ENCODE data around the gene ADPRH. TPM values are rescaled to one million over a fixed set of nuclear protein-coding genes. Genes with fewer than 3 reads are reported as not detected.
"Not testable (repeated sequence)": the region's sequence is repeated elsewhere in the genome, so short reads cannot be mapped to it uniquely, and the experiment has no call there.

The ADPRH gene
- polyA plus RNA-seq, 3 donors, result 10.6 to 37.8 (median 31.5) TPM

DNA sequence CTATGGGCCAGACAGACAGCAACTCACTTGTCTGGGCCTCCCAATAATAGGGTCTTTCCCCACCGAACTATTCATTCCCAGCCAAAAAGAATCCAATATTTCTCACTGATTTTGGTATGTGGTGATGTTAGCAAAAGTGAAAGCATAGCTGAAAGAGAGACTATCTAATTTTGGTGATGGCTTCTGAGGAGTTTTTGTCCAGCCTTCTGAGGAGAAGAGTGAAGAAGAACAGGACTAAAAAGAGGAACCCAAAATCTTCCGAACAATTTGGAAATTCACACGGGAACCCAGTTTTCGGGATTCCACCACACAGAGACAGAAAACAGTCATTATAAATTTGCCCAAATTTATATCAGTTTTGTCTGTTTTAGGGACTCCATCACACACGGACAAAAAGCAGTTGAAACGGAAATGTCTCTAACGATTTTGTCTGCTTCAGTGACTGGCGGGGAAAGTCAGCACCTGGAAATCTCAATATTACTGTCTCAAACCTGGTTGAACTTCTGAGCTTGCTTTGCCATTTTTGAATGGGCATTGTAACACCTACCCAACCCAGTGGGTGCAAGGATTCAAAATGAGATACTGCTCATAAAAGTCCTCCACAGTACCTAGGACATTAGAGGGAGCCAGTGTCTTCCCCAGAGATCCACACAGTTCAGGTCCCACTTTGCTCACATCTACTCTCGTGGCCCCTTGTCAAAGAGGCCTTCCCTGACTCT is 28.9 kb upstream of the ADPRH start:
- Mint-ChIP-seq H3K4me1 (peaks cover 26% of the 10 kb centered on the region), H3K4me3 (no peak overlapping the region)

GRCh38 chr3:119551598-119551997 is 27.7 kb upstream of the ADPRH start:
- Histone ChIP-seq H3K27me3 (ENCODE audit: control insufficient read depth in 2 of 2, insufficient read depth in 2 of 2, low read length in 2 of 2) (no peaks in the 10 kb centered on the region), H3K9ac (ENCODE audit: insufficient read depth, low read length, poor library complexity, severe bottlenecking) (no peak overlapping the region), H2AFZ (ENCODE audit: insufficient read depth, low read depth, low read length, poor library complexity, severe bottlenecking) (no peak overlapping the region), H3K4me2 (replicated peaks; ENCODE audit: extremely low read depth, low read length, poor library complexity, severe bottlenecking) (no peak overlapping the region), H3K9me3 (replicated peaks in 1 of 2; ENCODE audit: control insufficient read depth in 1 of 2, insufficient read depth in 1 of 2, low read length in 2 of 2) (no peaks in the 10 kb centered on the region), H3K79me2 (ENCODE audit: insufficient read depth, low read length) (no peaks in the 10 kb centered on the region), H3K4me1 (ENCODE audit: control insufficient read depth in 1 of 2, insufficient read depth in 2 of 2, low read length in 2 of 2) (peaks cover 19 to 22% of the 10 kb centered on the region in 2 donors), H3K36me3 (replicated peaks in 1 of 2; ENCODE audit: control insufficient read depth in 1 of 2, insufficient read depth in 2 of 2, low read length in 2 of 2) (no peaks in the 10 kb centered on the region), H4K20me1 (ENCODE audit: insufficient read depth, low read length) (no peaks in the 10 kb centered on the region), H3K27ac (ENCODE audit: low read depth in 1 of 2, low read length in 2 of 2) (no peak overlapping the region), H3K4me3 (replicated peaks in 1 of 3; ENCODE audit: low read depth in 2 of 3, low read length in 3 of 3) (no peak overlapping the region)
- intact Hi-C loops (cut with micrococcal nuclease), result no loop called here
- WGBS (ENCODE audit: insufficient coverage), result 90% methylated on average over 2 of the region's 5 CpGs
- H3K27ac Mint-ChIP-seq, result peak overlapping the region in 1 of 7 donors; percentile 46
- no peaks in the 10 kb centered on the region for H3K36me3 Mint-ChIP-seq
- peaks cover 34% of the 10 kb centered on the region for H3K4me1 Mint-ChIP-seq
- no peak for DNase-seq
- peaks cover 0 to 2% (median 0%) of the 10 kb centered on the region in 3 donors for H3K27me3 Mint-ChIP-seq (ENCODE audit: low read depth in 3 of 3)
- no peak overlapping the region for H3K4me3 Mint-ChIP-seq
- TF ChIP-seq, protein P1, sequence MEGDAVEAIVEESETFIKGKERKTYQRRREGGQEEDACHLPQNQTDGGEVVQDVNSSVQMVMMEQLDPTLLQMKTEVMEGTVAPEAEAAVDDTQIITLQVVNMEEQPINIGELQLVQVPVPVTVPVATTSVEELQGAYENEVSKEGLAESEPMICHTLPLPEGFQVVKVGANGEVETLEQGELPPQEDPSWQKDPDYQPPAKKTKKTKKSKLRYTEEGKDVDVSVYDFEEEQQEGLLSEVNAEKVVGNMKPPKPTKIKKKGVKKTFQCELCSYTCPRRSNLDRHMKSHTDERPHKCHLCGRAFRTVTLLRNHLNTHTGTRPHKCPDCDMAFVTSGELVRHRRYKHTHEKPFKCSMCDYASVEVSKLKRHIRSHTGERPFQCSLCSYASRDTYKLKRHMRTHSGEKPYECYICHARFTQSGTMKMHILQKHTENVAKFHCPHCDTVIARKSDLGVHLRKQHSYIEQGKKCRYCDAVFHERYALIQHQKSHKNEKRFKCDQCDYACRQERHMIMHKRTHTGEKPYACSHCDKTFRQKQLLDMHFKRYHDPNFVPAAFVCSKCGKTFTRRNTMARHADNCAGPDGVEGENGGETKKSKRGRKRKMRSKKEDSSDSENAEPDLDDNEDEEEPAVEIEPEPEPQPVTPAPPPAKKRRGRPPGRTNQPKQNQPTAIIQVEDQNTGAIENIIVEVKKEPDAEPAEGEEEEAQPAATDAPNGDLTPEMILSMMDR (IDR thresholded peaks at IDR 0.05), result no peak
- H3K9me3 Mint-ChIP-seq, result peaks cover 0 to 3% (median 0%) of the 10 kb centered on the region in 7 donors

More for the DNA sequence above, 28.9 kb upstream of the ADPRH start:
- Mint-ChIP-seq H3K9me3 (peaks cover 0 to 3% (median 0%) of the 10 kb centered on the region in 7 donors), H3K36me3 (no peaks in the 10 kb centered on the region), H3K27ac (no peak overlapping the region), H3K27me3 (ENCODE audit: low read depth in 3 of 3) (peaks cover 0 to 2% (median 0%) of the 10 kb centered on the region in 3 donors)
- H3K4me2 ChIP-seq (replicated peaks; ENCODE audit: extremely low read depth, low read length, poor library complexity, severe bottlenecking), result no peak overlapping the region
- no peak overlapping the region for H3K9ac ChIP-seq (ENCODE audit: insufficient read depth, low read length, poor library complexity, severe bottlenecking)
- H4K20me1 ChIP-seq (ENCODE audit: insufficient read depth, low read length), result no peaks in the 10 kb centered on the region
- TF ChIP-seq, protein P1 (IDR thresholded peaks at IDR 0.05), result no peak
- DNase-seq, result no peak
- no peaks in the 10 kb centered on the region for H3K36me3 ChIP-seq (replicated peaks in 1 of 2; ENCODE audit: control insufficient read depth in 1 of 2, insufficient read depth in 2 of 2, low read length in 2 of 2)
- no peaks in the 10 kb centered on the region for H3K79me2 ChIP-seq (ENCODE audit: insufficient read depth, low read length)
- H3K27ac ChIP-seq (ENCODE audit: low read depth in 1 of 2, low read length in 2 of 2), result no peak overlapping the region
- H2AFZ ChIP-seq (ENCODE audit: insufficient read depth, low read depth, low read length, poor library complexity, severe bottlenecking), result no peak overlapping the region
- H3K4me3 ChIP-seq (replicated peaks in 1 of 3; ENCODE audit: low read depth in 2 of 3, low read length in 3 of 3), result no peak overlapping the region
- WGBS (ENCODE audit: insufficient coverage), result 97% methylated on average over 8 of the region's 9 CpGs
- intact Hi-C loops (cut with micrococcal nuclease), result no loop called here
- H3K9me3 ChIP-seq (replicated peaks in 1 of 2; ENCODE audit: control insufficient read depth in 1 of 2, insufficient read depth in 1 of 2, low read length in 2 of 2), result no peaks in the 10 kb centered on the region
- peaks cover 12 to 15% of the 10 kb centered on the region in 2 donors for H3K4me1 ChIP-seq (ENCODE audit: control insufficient read depth in 1 of 2, insufficient read depth in 2 of 2, low read length in 2 of 2)
- H3K27me3 ChIP-seq (ENCODE audit: control insufficient read depth in 2 of 2, insufficient read depth in 2 of 2, low read length in 2 of 2), result no peaks in the 10 kb centered on the region

DNA sequence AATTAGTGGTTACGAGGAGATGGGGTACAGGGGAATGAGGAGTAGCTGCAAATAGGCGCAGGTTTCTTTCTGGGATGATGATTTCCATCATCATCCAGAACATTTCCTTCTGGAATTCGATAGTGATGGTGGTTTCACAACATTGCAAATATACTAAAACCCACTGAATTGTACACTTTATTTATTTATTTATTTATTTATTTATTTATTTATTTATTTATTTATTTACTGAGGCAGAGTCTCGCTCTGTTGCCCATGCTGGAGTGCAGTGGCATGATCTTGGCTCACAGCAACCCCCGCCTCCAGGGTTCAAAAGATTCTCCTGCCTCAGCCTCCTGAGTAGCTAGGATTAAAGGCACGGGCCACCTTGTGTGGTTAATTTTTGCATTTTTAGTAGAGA is 26.4 kb upstream of the ADPRH start:
- H3K27ac Mint-ChIP-seq; DNase-seq; intact Hi-C loops (cut with micrococcal nuclease); H3K27ac ChIP-seq (ENCODE audit: low read depth in 1 of 2, low read length in 2 of 2); H2AFZ ChIP-seq (ENCODE audit: insufficient read depth, low read depth, low read length, poor library complexity, severe bottlenecking); H3K36me3 Mint-ChIP-seq; H3K79me2 ChIP-seq (ENCODE audit: insufficient read depth, low read length); H3K4me3 ChIP-seq (replicated peaks in 1 of 3; ENCODE audit: low read depth in 2 of 3, low read length in 3 of 3); H3K36me3 ChIP-seq (replicated peaks in 1 of 2; ENCODE audit: control insufficient read depth in 1 of 2, insufficient read depth in 2 of 2, low read length in 2 of 2); H3K27me3 ChIP-seq (ENCODE audit: control insufficient read depth in 2 of 2, insufficient read depth in 2 of 2, low read length in 2 of 2); H3K9me3 Mint-ChIP-seq; H3K4me2 ChIP-seq (replicated peaks; ENCODE audit: extremely low read depth, low read length, poor library complexity, severe bottlenecking); H3K9ac ChIP-seq (ENCODE audit: insufficient read depth, low read length, poor library complexity, severe bottlenecking); H3K4me3 Mint-ChIP-seq; H3K9me3 ChIP-seq (replicated peaks in 1 of 2; ENCODE audit: control insufficient read depth in 1 of 2, insufficient read depth in 1 of 2, low read length in 2 of 2); H3K27me3 Mint-ChIP-seq (ENCODE audit: low read depth in 3 of 3); H4K20me1 ChIP-seq (ENCODE audit: insufficient read depth, low read length): not testable (repeated sequence)
- peaks cover 22% of the 10 kb centered on the region in 2 donors for H3K4me1 ChIP-seq (ENCODE audit: control insufficient read depth in 1 of 2, insufficient read depth in 2 of 2, low read length in 2 of 2)
- H3K4me1 Mint-ChIP-seq, result peaks cover 26% of the 10 kb centered on the region
- WGBS (ENCODE audit: insufficient coverage), result no CpG with 5 or more reads among the region's 6 CpGs

Data from CD14-positive monocyte (primary cell).